KMS-11 (cell line): Measurements from ENCODE around the gene RHBG.

ENCODE experiments used
- H2AFZ ChIP-seq: fragments of 200-600 bp; sonication (generic); 2 replicates; pipeline ENCODE4 v1.6.1; 2016; ENCODE audit warnings: antibody characterized with exemption, mixed run types, low read depth
- H3K27ac ChIP-seq: fragments of 200-600 bp; sonication (generic); 2 replicates; pipeline ENCODE4 v1.6.1; 2016; ENCODE audit warnings: mild to moderate bottlenecking, mixed run types
- H3K27me3 ChIP-seq: fragments of 200-600 bp; sonication (generic); 2 replicates; pipeline ENCODE4 v1.6.1; 2017; ENCODE audit warnings: mild to moderate bottlenecking, low read depth, mixed run types, moderate library complexity; ENCODE audit not compliant: insufficient read depth
- H3K36me3 ChIP-seq: fragments of 200-600 bp; sonication (generic); 2 replicates; pipeline ENCODE4 v1.6.1; 2017; ENCODE audit warnings: mild to moderate bottlenecking, mixed run types; ENCODE audit not compliant: insufficient read depth
- H3K4me1 ChIP-seq: fragments of 200-600 bp; sonication (generic); 2 replicates; pipeline ENCODE4 v1.6.1; 2016; ENCODE audit warnings: mild to moderate bottlenecking, low read depth, mixed run types; ENCODE audit not compliant: poor library complexity, severe bottlenecking
- H3K4me2 ChIP-seq: fragments of 200-600 bp; sonication (generic); 2 replicates; pipeline ENCODE4 v1.7.0; 2016; ENCODE audit warnings: mild to moderate bottlenecking, mixed run types
- H3K4me3 ChIP-seq: fragments of 200-600 bp; sonication (generic); IDR thresholded peaks from 2 replicates; pipeline ENCODE4 v1.6.1; 2017; ENCODE audit warnings: low read depth, low read length, mixed read lengths; ENCODE audit not compliant: insufficient read depth
- H3K79me2 ChIP-seq: fragments of 200-600 bp; sonication (generic); 2 replicates; pipeline ENCODE4 v1.6.1; 2016; ENCODE audit warnings: low read depth, mixed run types; ENCODE audit not compliant: insufficient read depth
- H3K9ac ChIP-seq: fragments of 200-600 bp; sonication (generic); 2 replicates; pipeline ENCODE4 v1.6.1; 2016; ENCODE audit warnings: mild to moderate bottlenecking, mixed run types
- H4K20me1 ChIP-seq: fragments of 200-600 bp; sonication (generic); 2 replicates; pipeline ENCODE4 v1.6.1; 2016; ENCODE audit warnings: mild to moderate bottlenecking, mixed run types; ENCODE audit not compliant: insufficient read depth
- CTCF ChIP-seq: fragments of 200-600 bp; sonication (generic); conservative IDR thresholded peaks from 2 replicates; pipeline ENCODE4 v1.6.1; 2017; ENCODE audit warnings: low read depth, mild to moderate bottlenecking, antibody characterized with exemption, low read length, moderate library complexity, mixed read lengths

Gene RHBG

DNA sequence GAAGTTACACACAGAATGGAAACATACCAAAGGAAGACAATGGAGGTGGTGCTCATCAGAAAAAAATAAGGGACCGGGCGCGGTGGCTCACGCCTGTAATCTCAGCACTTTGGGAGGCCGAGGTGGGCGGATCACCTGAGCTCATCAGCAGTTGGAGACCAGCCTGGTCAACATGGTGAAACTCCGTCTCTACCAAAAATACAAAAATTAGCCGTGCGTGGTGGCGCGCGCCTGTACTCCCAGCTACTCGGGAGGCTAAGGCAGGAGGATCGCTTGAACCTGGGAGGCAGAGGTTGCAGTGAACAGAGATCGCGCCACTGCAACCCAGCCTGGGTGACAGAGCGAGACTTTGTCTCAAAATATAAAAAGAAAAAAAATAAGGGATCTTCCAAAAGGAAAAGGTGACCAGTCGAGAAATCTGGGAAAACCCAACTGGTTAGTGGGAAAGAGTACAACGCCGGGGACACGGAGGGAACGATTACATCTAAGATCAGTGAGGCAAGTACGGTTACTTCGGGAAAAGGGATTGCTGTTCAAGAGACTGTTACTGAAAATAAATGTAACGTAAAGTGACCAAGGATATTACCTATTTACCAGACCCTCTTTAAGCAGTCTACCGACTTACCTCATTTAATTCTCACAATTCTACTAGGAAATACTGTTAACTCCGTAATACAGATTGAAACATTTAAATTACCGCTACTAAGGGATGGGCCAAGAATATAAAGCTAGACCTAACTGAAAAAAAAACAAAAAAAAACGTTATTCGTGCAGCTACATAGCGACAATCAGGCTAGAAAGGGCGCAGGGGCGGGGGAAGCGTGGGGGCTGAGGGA, 31.7 kb upstream of the RHBG start:
- Histone ChIP-seq H3K9ac (peak overlapping the region; percentile 65), H3K27me3 (no peaks in the 10 kb centered on the region), H2AFZ (peak overlapping the region; percentile 47), H3K4me1 (peaks cover 24% of the 10 kb centered on the region), H3K79me2 (peaks cover 56% of the 10 kb centered on the region), H3K27ac (peak overlapping the region; percentile 79), H4K20me1 (peaks cover 22% of the 10 kb centered on the region), H3K4me2 (peak overlapping the region; percentile 79), H3K4me3 (peak overlapping the region; percentile 100), H3K36me3 (peaks cover 43% of the 10 kb centered on the region)
- TF ChIP-seq CTCF = no peak

DNA sequence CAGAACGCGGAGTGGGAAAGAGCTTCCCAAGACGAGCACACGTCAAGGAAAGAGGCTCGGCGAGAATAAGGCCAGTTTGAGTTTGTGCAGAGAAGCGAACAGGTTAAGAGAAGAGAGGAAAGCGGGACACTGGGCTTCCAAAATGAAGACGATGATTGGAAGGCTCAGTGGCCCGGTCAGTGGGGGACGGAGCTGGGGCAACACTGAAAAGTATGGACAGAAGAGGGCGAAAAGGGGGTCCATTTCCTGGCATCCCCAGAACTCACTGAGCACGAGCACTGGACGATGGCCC, 31.2 kb upstream of the RHBG start:
- TF ChIP-seq CTCF = no peak; the same call in 1 of the 2 replicates
- H2AFZ ChIP-seq = peak overlapping the region; percentile 47
- H3K9ac ChIP-seq = peak overlapping the region; percentile 65
- no peaks in the 10 kb centered on the region for H3K27me3 ChIP-seq
- H3K36me3 ChIP-seq = peaks cover 37% of the 10 kb centered on the region; the same call in 1 of the 2 replicates
- H3K27ac ChIP-seq = peak overlapping the region; percentile 79
- H3K79me2 ChIP-seq = peaks cover 50% of the 10 kb centered on the region
- peak overlapping the region; percentile 100 for H3K4me3 ChIP-seq
- H4K20me1 ChIP-seq = peaks cover 22% of the 10 kb centered on the region
- H3K4me2 ChIP-seq = peak overlapping the region; percentile 79
- H3K4me1 ChIP-seq = peaks cover 24% of the 10 kb centered on the region

DNA sequence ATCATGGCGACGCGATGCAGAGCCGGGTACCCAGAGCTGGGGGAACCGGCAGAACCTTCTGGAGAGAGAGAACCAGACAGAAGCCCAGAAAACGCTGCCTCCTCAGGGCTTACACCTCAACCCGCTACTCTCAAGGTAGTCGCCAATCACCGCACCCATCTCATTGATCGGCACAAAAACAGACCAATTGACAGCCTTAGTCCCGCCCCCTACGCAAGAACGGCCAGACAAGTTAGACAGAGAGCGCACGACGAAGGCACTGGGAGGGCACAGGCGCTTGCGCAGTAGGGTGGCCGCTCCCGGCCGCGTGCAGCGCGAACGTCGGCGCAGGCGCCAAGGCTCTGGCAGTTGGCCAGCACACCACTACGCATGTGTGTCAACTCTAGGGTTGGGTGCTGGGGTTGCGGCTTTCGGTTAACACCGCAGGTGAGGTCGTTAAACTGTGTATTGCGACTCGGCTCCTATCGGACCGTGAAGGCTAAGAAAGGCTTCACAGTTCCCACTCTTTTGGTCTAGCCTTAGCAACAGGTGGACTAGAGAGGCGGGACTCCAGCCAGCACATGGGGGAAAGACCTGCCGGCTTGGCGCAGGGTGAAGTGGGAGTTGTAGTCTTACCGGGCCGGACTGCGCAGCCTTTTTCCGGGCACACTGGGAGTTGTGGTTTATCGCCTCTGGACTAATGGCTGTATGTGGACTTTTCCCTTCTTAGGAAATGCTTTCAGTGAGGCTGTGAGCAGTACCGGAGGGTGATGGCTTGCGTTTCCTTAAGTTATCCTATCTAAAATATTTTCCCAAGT, 30.6 kb upstream of the RHBG start, which contains the start of the genes CCT3 and TSACC:
Gene CCT3, minus strand, starts transcription at position 113 of the 797 bp plus-strand sequence. Its CDS starts 108 bp downstream, at position 5.
Gene TSACC, plus strand, starts transcription at position 347 of the 797 bp plus-strand sequence. CDS start 1,232 bp downstream, outside the sequence.
- no peak for TF ChIP-seq CTCF
- Histone ChIP-seq H3K9ac (peak within 1 kb of the TSS; percentile 65), H3K27me3 (no peaks in the 10 kb centered on the region), H3K27ac (peak within 1 kb of the TSS; percentile 79), H3K36me3 (peaks cover 32% of the 10 kb centered on the region; the same call in 1 of the 2 replicates), H4K20me1 (peaks cover 22% of the 10 kb centered on the region), H3K4me2 (peak within 1 kb of the TSS; percentile 79), H2AFZ (peak within 1 kb of the TSS; percentile 47), H3K79me2 (peaks cover 46% of the 10 kb centered on the region), H3K4me1 (peaks cover 24% of the 10 kb centered on the region), H3K4me3 (peak within 1 kb of the TSS; percentile 100)

DNA sequence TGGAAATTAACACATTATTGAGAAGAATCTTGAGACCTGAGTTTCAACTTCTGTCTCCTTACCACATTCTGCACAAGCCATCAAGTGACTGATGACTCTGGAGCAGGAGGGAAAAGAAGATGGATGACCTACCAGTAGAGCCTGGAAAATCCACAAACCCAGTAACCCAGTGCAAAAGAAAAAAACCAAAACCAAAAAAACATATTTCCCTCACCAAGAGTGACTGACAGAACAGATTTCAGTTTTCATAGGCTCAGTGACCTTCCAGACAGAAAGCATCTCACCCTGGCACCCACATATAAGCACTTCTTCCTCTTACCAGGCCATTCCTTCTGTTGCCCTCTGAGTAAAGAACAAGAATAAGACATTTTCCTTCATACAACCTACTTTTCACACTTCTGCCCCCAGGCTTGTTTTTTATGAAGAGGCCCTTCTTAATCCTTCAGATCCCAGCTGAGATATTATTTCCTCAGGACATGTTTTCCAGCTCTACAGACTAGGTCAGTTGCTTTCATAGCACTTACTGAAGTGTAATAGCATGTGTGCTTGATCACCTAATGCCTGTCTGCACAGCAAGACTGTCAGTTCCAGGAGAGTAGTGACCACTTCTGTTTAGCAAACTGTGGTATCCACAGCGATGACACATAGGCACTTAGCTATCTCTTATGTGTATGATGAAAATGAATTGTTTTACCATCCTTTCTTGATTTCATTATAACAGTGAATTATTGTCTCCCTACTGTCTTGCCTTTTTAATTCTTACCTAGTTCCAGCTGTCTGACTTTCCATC, 26.6 kb upstream of the RHBG start:
- no peaks in the 10 kb centered on the region for H4K20me1 ChIP-seq
- TF ChIP-seq CTCF = no peak
- no peak overlapping the region for H3K4me2 ChIP-seq
- no peak overlapping the region for H2AFZ ChIP-seq
- H3K27ac ChIP-seq = no peak overlapping the region
- no peak overlapping the region for H3K9ac ChIP-seq
- H3K4me1 ChIP-seq = peaks cover 3% of the 10 kb centered on the region
- H3K79me2 ChIP-seq = peaks cover 8% of the 10 kb centered on the region
- no peak overlapping the region for H3K4me3 ChIP-seq
- H3K27me3 ChIP-seq = peaks cover 3% of the 10 kb centered on the region; the same call in 1 of the 2 replicates
- no peaks in the 10 kb centered on the region for H3K36me3 ChIP-seq
